Muscle of back (tissue), 11 donors: ENCODE data around the gene ZFYVE16. TPM values are rescaled to one million over a fixed set of nuclear protein-coding genes. Genes with fewer than 3 reads are reported as not detected.
"Not testable (repeated sequence)": the region's sequence is repeated elsewhere in the genome, so short reads cannot be mapped to it uniquely, and the experiment has no call there.

Experiments
- DNase-seq, 3 donors: peaks; one replicate each; pipeline versions ENCODE4 v3.0.0 to v3.0.0-alpha.2; 2013
- polyA plus RNA-seq, 10 donors: library from polyadenylated mRNA; unstranded; fragments of 120-200 nt; gene quantifications; one replicate each; pipeline ENCODE4 v1.2.1, GENCODE V29; 2013; ENCODE audit not compliant: insufficient read length in 10 of 10

ZFYVE16 gene
- polyA plus RNA-seq, 10 donors = 42.7 to 83.1 (median 55.9) TPM

- no peak for DNase-seq
These were observed 75.9 kb downstream of the ZFYVE16 start for GRCh38 chr5:80483636-80484232.

DNA sequence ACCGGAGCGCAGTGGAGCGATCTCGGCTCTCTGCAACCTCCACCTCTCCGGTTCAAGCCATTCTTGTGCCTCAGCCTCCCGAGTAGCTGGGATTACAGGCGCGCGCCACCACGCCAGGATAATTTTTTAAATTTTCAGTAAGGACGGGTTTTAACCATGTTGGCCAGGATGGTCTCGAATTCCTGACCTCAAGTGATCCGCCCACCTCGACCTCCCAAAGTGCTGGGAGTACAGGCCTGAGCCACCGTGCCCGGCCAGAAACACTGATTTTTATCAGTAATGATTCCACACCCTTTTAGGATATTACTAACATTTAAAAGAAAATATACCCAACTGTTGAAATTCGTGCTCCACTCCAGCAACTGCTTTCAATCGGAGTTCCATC lies 79.6 kb downstream of the ZFYVE16 start:
- no peak for DNase-seq

- peak; percentile 78 to 94 (median 86) for DNase-seq
These were observed 80.2 kb downstream of the ZFYVE16 start, which contains the start of gene FAM151B for GRCh38 chr5:80487829-80488721. TSS of gene FAM151B (plus strand) at chr5:80488100. CDS start at chr5:80488124, 24 bp downstream.

DNA sequence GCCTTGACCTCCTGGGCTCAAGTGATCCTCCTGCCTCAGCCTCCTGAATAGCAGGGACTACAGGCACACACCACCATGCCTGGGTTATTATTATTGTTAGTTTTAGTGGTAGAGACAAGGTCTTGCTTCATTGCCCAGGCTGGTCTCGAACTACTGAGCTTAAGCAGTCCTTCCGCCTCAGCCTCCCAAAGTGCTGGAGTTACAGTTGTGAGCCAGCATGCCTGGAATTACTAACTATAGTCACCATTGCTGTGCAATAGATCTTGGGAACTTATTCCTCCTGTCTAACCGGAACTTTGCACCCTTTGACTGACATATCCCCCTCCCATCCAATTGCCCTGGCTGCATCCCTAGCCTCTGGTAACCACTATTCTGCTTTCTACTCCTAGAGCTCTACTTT lies 83.4 kb downstream of the ZFYVE16 start:
- no peak for DNase-seq

GRCh38 chr5:80492741-80493140 lies 84.9 kb downstream of the ZFYVE16 start:
- no peak for DNase-seq

DNA sequence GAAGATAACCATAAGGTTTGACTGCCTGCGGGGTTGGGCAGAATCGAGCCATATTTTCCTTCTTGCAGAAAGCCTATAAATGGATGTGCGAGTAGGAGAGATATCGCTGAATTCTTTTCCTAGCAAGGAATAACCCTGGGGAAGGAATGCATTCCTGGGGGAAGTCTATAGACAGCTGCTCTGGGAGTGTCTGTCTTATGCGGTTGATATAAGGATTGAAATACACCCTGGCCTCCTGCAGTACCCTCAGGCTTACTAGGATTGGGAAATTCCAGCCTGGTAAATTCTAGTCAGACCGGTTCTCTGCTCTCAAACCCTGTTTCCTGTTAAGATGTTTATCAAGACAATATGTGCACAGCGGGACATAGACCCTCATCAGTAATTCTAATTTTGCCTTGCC lies 85.6 kb downstream of the ZFYVE16 start:
- not testable (repeated sequence) for DNase-seq

- no peak for DNase-seq
These were observed 88.0 kb downstream of the ZFYVE16 start for GRCh38 chr5:80495891-80496290.

DNA sequence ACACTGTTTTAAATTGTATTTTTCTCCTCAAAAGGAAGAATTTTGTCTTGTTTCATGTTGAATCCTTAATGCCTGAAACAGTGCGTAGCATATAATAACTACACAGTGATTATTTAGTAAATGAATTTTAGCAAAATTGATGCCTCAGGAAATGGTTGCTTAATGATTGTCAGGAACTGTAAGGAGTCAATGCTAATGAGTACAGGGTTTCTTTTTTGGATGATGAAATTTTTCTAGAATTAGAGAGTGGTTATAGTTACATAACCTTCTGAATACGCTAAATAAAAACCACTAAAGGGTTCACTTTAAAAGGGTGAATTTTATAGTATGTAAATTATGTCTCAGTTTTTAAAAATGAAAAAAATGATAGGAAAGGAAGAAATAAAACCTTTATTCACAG lies 94.9 kb downstream of the ZFYVE16 start:
- no peak for DNase-seq

- DNase-seq = no peak
These were observed 95.8 kb downstream of the ZFYVE16 start for GRCh38 chr5:80503641-80504040.

DNA sequence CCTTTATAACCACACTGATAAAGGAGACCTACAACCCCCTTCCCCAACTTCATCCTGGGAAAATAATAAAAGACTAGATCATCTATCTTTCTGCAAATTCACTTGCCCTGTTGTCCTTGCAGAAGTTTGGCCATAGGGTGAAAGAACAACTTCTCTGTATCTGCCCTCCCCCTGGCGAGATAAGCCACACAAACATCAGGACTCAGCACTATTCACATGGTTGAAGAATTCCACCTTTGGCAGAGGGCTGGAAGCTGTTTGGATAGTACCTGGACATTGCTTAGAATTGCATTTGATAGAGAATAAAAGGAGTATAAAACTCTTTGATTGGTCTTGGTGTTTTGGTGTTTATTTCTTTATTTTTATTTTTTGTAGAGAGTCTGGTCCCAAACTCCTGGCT lies 97.0 kb downstream of the ZFYVE16 start:
- DNase-seq = no peak

GRCh38 chr5:80507663-80508062 lies 99.8 kb downstream of the ZFYVE16 start:
- DNase-seq = no peak

GRCh38 chr5:80508844-80509243 lies 101.0 kb downstream of the ZFYVE16 start:
- DNase-seq = no peak

- peak in 1 of 3 donors; percentile 32 for DNase-seq
These were observed 101.5 kb downstream of the ZFYVE16 start for GRCh38 chr5:80509362-80509761.

- DNase-seq = peak; percentile 22 to 50 (median 26)
These were observed 109.0 kb downstream of the ZFYVE16 start for GRCh38 chr5:80516826-80517225.

Other genes with a start within 250 kb of the ZFYVE16 start
- 10 to 100 TPM; 14.9 to 24.1 (median 20.0) TPM for gene SERINC5, start 152.0 kb upstream of the ZFYVE16 start, polyA plus RNA-seq
- gene SPZ1, start 88.1 kb upstream of the ZFYVE16 start, polyA plus RNA-seq = under 1 TPM in 1 of 10 donors, not detected in 9; 0.08 TPM
- 1 to 10 TPM; 3.0 to 5.8 (median 4.4) TPM for gene FAM151B, start 80.0 kb downstream of the ZFYVE16 start, polyA plus RNA-seq
- under 1 TPM in 9 of 10 donors, not detected in 1; 0.08 to 0.83 (median 0.26) TPM for gene ANKRD34B, start 162.2 kb downstream of the ZFYVE16 start, polyA plus RNA-seq
- gene MSH3, start 246.6 kb downstream of the ZFYVE16 start, polyA plus RNA-seq = 10 to 100 TPM in 5 of 10 donors, 1 to 10 TPM in 5; 8.3 to 13.3 (median 9.9) TPM
- gene DHFR, start 246.9 kb downstream of the ZFYVE16 start, polyA plus RNA-seq = 10 to 100 TPM; 23.8 to 49.8 (median 38.9) TPM